Thyroid gland (tissue), 4 donors: ENCODE measurements around the gene OMP.

Source experiments
- CTCF ChIP-seq, 6 experiments: fragments of 200-600 bp in 3 of 6; fragments of 450-650 bp in 3 of 6; sonication (generic) in 3 of 6; IDR thresholded peaks; one replicate each; pipeline ENCODE4 v1.5.1; 2016 to 2019; ENCODE audit warnings: antibody characterized with exemption in 6 of 6, mild to moderate bottlenecking in 2 of 6, inconsistent platforms in 1 of 6, moderate library complexity in 1 of 6
- POLR2A ChIP-seq, 2 donors: fragments of 450-650 bp; IDR thresholded peaks; one replicate each; pipeline ENCODE4 v1.6.1; 2017; ENCODE audit warnings: antibody characterized with exemption in 2 of 2, mild to moderate bottlenecking in 2 of 2, moderate library complexity in 1 of 2

- TF ChIP-seq CTCF (IDR thresholded peaks at IDR 0.05) (no peak), POLR2A (IDR thresholded peaks at IDR 0.05) (no peak)
Observed at GRCh38 chr11:77106759-77107158, 4.1 kb downstream of the OMP start.
